GM23338 (cell line): ENCODE data around the gene PRRC2A. TPM values are rescaled to one million over a fixed set of nuclear protein-coding genes. Genes with fewer than 3 reads are reported as not detected.

ENCODE experiments used
- ATAC-seq: fragments of 200-7000 bp; cut with Tn5 transposase; 3 replicates; pipeline ENCODE4 v1.9.1; 2020
- DNase-seq: peaks from one replicate; pipeline ENCODE4 v3.0.0-alpha.2; 2015; ENCODE audit warnings: low spot score
- H2AFZ ChIP-seq: fragments of 200-600 bp; sonication (generic); 2 replicates; pipeline ENCODE4 v1.8.0; 2016; ENCODE audit warnings: antibody characterized with exemption, mild to moderate bottlenecking, moderate library complexity
- H3F3A ChIP-seq: fragments of 200-600 bp; sonication (generic); replicated peaks from 2 replicates; pipeline ENCODE4 v1.8.0; 2017; ENCODE audit warnings: antibody characterized with exemption, mixed run types, low read depth
- H3K27ac ChIP-seq: fragments of 200-600 bp; sonication (generic); 2 replicates; pipeline ENCODE4 v1.6.1; 2016; ENCODE audit warnings: low read depth
- H3K27me3 ChIP-seq: fragments of 200-600 bp; sonication (generic); 2 replicates; pipeline ENCODE4 v1.8.0; 2016; ENCODE audit warnings: mild to moderate bottlenecking, mixed run types, moderate library complexity; ENCODE audit not compliant: insufficient read depth
- H3K36me3 ChIP-seq: fragments of 200-600 bp; sonication (generic); 2 replicates; pipeline ENCODE4 v1.8.0; 2016; ENCODE audit warnings: mild to moderate bottlenecking; ENCODE audit not compliant: insufficient read depth
- H3K4me1 ChIP-seq: fragments of 200-600 bp; sonication (generic); 2 replicates; pipeline ENCODE4 v1.8.0; 2016; ENCODE audit warnings: mild to moderate bottlenecking, moderate library complexity; ENCODE audit not compliant: insufficient read depth
- H3K4me2 ChIP-seq: fragments of 200-600 bp; sonication (generic); 2 replicates; pipeline ENCODE4 v1.7.1; 2017; ENCODE audit warnings: mixed run types
- H3K4me3 ChIP-seq: fragments of 200-600 bp; sonication (generic); 2 replicates; pipeline ENCODE4 v1.6.1; 2016; ENCODE audit warnings: mixed run types
- H3K79me2 ChIP-seq: fragments of 200-600 bp; sonication (generic); replicated peaks from 2 replicates; pipeline ENCODE4 v1.8.0; 2017; ENCODE audit warnings: mild to moderate bottlenecking; ENCODE audit not compliant: insufficient read depth
- H3K9me2 ChIP-seq: fragments of 200-600 bp; sonication (generic); 2 replicates; pipeline ENCODE4 v1.8.0; 2017; ENCODE audit not compliant: insufficient read depth
- H4K20me1 ChIP-seq: fragments of 200-600 bp; sonication (generic); replicated peaks from 2 replicates; pipeline ENCODE4 v1.8.0; 2017; ENCODE audit warnings: mild to moderate bottlenecking; ENCODE audit not compliant: insufficient read depth
- H3K27ac Mint-ChIP-seq: 2 replicates; pipeline ENCODE4 v1.8.0; 2020; ENCODE audit warnings: inconsistent platforms, mild to moderate bottlenecking, moderate library complexity, mixed read lengths
- H3K27me3 Mint-ChIP-seq: 3 replicates; pipeline ENCODE4 v1.8.0; 2022; ENCODE audit warnings: low read depth, mild to moderate bottlenecking, moderate library complexity, mixed read lengths, inconsistent platforms; ENCODE audit not compliant: insufficient read depth, poor library complexity
- H3K36me3 Mint-ChIP-seq: 3 replicates; pipeline ENCODE4 v1.8.0; 2021; ENCODE audit warnings: low read depth, mild to moderate bottlenecking, inconsistent platforms, moderate library complexity, mixed read lengths
- H3K4me1 Mint-ChIP-seq: 3 replicates; pipeline ENCODE4 v1.8.0; 2020; ENCODE audit warnings: mild to moderate bottlenecking, inconsistent platforms, mixed read lengths
- H3K4me3 Mint-ChIP-seq: 3 replicates; pipeline ENCODE4 v1.8.0; 2021; ENCODE audit warnings: moderate library complexity, mild to moderate bottlenecking, inconsistent platforms, mixed read lengths
- H3K9me3 Mint-ChIP-seq: 3 replicates; pipeline ENCODE4 v1.8.0; 2020; ENCODE audit warnings: moderate library complexity, mild to moderate bottlenecking, inconsistent platforms, mixed read lengths
- CREB1 ChIP-seq: fragments of 250-450 bp; sonication (Bioruptor Pico); IDR thresholded peaks from 2 replicates; pipeline ENCODE4 v1.5.0; 2020; ENCODE audit warnings: low read depth, mild to moderate bottlenecking, moderate library complexity
- EZH2 ChIP-seq: fragments of 200-600 bp; sonication (generic); IDR thresholded peaks from one replicate; pipeline ENCODE4 v1.8.0; 2017; ENCODE audit warnings: antibody characterized with exemption, mild to moderate bottlenecking, low read depth; ENCODE audit not compliant: unreplicated experiment
- EZH2phosphoT487 ChIP-seq: fragments of 200-600 bp; sonication (generic); IDR thresholded peaks from one replicate; pipeline ENCODE4 v1.8.1; 2018; ENCODE audit warnings: antibody characterized with exemption; ENCODE audit not compliant: unreplicated experiment
- JUNB ChIP-seq: IDR thresholded peaks from one replicate; pipeline ENCODE4 v1.6.1; 2016; ENCODE audit warnings: antibody characterized with exemption; ENCODE audit not compliant: unreplicated experiment
- NANOG ChIP-seq: IDR thresholded peaks from 2 replicates; pipeline ENCODE4 v1.6.1; 2016; ENCODE audit warnings: antibody characterized with exemption, borderline replicate concordance
- POLR2AphosphoS5 ChIP-seq: IDR thresholded peaks from 2 replicates; pipeline ENCODE4 v1.6.1; 2016; ENCODE audit warnings: antibody characterized with exemption, low read depth
- STAT1 ChIP-seq: IDR thresholded peaks from one replicate; pipeline ENCODE4 v1.6.1; 2016; ENCODE audit warnings: antibody characterized with exemption; ENCODE audit not compliant: unreplicated experiment
- ZNF114 ChIP-seq: fragments of 250-450 bp; sonication (Bioruptor Pico); IDR thresholded peaks from 2 replicates; pipeline ENCODE4 v1.5.0; 2020; ENCODE audit warnings: mild to moderate bottlenecking, moderate library complexity
- polyA plus RNA-seq: library from polyadenylated mRNA; unstranded; fragments of >200 nt; fragmentation: Nextera tagmentation; extraction: Ambion mirVana; gene quantifications from 2 replicates; pipeline ENCODE4 v1.2.1, GENCODE V29; 2016
- total RNA-seq: library from RNA; depleted of rRNA; stranded (reverse); fragments of >200 nt; shearing (Covaris generic); gene quantifications from 2 replicates; pipeline ENCODE4 v1.2.3, GENCODE V29; 2014
- TF ChIP-seq, protein P1 (sequence below), 2 experiments: fragments of 200-600 bp in 1 of 2; sonication (generic) in 1 of 2; conservative IDR thresholded peaks; 2 replicates each; pipeline versions ENCODE4 v1.5.1 to v1.6.1; 2016 to 2017; ENCODE audit warnings: antibody characterized with exemption in 2 of 2, low read depth in 2 of 2, mild to moderate bottlenecking in 2 of 2, moderate library complexity in 1 of 2
- TF ChIP-seq, protein P2 (sequence below): IDR thresholded peaks from one replicate; pipeline ENCODE4 v1.6.1; 2018; ENCODE audit warnings: antibody characterized with exemption; ENCODE audit not compliant: unreplicated experiment
- TF ChIP-seq, protein P3 (sequence below): IDR thresholded peaks from 2 replicates; pipeline ENCODE4 v1.6.1; 2016; ENCODE audit warnings: antibody characterized with exemption

The PRRC2A gene
- total and polyA plus RNA-seq, 2 experiments from 2014 or later = 213 to 273 TPM

DNA sequence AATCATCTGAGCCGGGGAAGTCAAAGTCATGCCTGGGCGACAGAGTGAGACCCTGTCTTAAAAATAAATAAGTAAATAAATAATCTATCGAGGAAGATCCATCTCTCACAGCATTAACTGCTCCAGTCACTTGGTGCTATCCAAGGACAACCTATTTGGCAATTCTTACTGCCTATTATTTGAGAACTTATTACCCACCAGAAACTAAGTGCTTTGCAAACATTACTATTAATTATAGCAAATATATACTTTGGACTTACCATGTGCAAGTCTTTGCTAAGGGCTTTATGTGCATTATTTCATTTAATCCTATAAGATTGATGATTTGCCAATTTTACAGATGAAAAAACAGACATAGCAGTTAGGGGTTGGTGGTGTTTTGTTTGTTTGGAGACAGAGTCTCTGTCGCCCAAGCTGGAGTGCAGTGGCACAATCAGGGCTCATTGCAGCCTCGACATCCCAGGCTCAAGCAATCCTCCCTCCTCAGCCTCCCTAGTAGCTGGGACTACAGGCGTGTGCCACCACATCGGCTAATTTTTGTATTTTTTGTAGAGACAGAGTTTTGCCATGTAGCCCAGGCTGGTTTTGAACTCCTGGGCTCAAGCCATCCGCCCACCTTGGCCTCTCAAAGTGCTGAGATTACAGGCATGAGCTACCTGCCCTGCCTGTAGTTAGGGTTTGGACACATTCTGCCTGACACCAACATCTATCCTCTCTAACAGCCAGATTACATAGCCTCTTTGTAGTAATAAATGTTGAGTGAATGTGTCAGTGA is 34.2 kb downstream of the PRRC2A start:
- H3F3A ChIP-seq = peaks cover 18% of the 10 kb centered on the region
- H3K27me3 ChIP-seq = no peaks in the 10 kb centered on the region
- TF ChIP-seq, protein P1, sequence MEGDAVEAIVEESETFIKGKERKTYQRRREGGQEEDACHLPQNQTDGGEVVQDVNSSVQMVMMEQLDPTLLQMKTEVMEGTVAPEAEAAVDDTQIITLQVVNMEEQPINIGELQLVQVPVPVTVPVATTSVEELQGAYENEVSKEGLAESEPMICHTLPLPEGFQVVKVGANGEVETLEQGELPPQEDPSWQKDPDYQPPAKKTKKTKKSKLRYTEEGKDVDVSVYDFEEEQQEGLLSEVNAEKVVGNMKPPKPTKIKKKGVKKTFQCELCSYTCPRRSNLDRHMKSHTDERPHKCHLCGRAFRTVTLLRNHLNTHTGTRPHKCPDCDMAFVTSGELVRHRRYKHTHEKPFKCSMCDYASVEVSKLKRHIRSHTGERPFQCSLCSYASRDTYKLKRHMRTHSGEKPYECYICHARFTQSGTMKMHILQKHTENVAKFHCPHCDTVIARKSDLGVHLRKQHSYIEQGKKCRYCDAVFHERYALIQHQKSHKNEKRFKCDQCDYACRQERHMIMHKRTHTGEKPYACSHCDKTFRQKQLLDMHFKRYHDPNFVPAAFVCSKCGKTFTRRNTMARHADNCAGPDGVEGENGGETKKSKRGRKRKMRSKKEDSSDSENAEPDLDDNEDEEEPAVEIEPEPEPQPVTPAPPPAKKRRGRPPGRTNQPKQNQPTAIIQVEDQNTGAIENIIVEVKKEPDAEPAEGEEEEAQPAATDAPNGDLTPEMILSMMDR (conservative IDR thresholded peaks at IDR 0.05; ENCODE audit: low read depth in 2 of 2) = no peak
- TF ChIP-seq JUNB = no peak
- H3K4me2 ChIP-seq = no peak overlapping the region
- H3K36me3 ChIP-seq = peaks cover 11% of the 10 kb centered on the region; the same call in 1 of the 2 replicates
- Mint-ChIP-seq H3K9me3 (no peaks in the 10 kb centered on the region), H3K4me1 (peaks cover 34% of the 10 kb centered on the region; the same call in 2 of the 3 replicates), H3K27me3 (peaks cover 24% of the 10 kb centered on the region), H3K36me3 (peaks cover 24% of the 10 kb centered on the region), H3K4me3 (peak overlapping the region; percentile 45; the same call in 2 of the 3 replicates), H3K27ac (no peak overlapping the region)
- H3K27ac ChIP-seq = peak overlapping the region; percentile 96; the same call in 1 of the 2 replicates
- H3K4me1 ChIP-seq = peaks cover 14% of the 10 kb centered on the region
- ATAC-seq (no peak), DNase-seq (no peak)
- peaks cover 12% of the 10 kb centered on the region; the same call in 1 of the 2 replicates for H4K20me1 ChIP-seq
- H3K9me2 ChIP-seq = no peaks in the 10 kb centered on the region
- H3K4me3 ChIP-seq = no peak overlapping the region
- no peak overlapping the region for H2AFZ ChIP-seq
- peaks cover 38% of the 10 kb centered on the region for H3K79me2 ChIP-seq

DNA sequence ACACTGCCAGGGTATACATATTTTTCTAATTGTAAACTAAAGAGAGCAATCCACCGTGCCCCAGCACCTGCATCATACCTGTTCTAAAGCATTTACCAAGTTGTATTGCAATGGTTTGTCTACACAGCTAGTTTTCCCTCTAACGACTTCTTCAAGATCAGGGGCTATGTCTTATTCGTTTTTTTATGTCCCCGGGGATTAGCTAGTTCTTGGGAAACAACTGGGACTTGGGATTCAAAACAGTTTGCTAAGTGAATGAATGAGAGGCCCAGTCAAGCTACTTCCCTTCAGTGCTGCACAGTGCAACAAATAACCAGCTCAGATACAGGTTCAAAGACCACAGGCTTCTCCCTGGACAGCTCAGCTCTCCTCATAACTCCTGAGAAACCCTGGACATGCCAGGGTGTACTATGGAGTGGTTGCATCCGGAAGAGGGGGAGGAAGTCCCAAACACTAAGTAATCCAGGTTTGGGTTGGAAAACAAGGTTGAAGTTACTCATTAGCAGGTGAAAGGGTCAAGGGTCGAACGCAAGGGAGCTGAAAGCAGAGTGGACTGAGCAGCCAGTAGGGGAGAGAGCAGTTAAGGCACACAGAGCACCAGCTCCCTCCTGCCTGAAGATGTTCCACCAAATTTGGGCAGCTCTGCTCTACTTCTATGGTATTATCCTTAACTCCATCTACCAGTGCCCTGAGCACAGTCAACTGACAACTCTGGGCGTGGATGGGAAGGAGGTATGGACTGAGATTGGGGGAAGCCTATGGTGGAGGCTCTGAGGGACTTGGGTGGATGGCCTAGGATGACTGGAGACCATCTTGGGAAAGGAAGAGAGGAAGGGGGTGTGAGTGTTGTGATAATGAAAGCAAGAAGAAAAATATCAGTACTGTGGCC is 35.1 kb downstream of the PRRC2A start, which contains the start of gene APOM:
APOM (plus strand) TSS at position 546 of the 889 bp plus-strand sequence; CDS start at position 619, 73 bp downstream.
- H3K27me3 Mint-ChIP-seq = peaks cover 30% of the 10 kb centered on the region
- H3K9me3 Mint-ChIP-seq = no peaks in the 10 kb centered on the region
- peaks cover 20% of the 10 kb centered on the region for H3K36me3 Mint-ChIP-seq
- Histone ChIP-seq H3K4me3 (no peak within 1 kb of the TSS), H3K27me3 (no peaks in the 10 kb centered on the region), H3K9me2 (no peaks in the 10 kb centered on the region), H3K4me2 (no peak within 1 kb of the TSS), H3K27ac (no peak within 1 kb of the TSS), H3K79me2 (peaks cover 37% of the 10 kb centered on the region), H3K4me1 (peaks cover 17% of the 10 kb centered on the region), H3F3A (peaks cover 21% of the 10 kb centered on the region), H3K36me3 (peaks cover 4% of the 10 kb centered on the region; the same call in 1 of the 2 replicates), H4K20me1 (peaks cover 6% of the 10 kb centered on the region; the same call in 1 of the 2 replicates), H2AFZ (no peak within 1 kb of the TSS)
- DNase-seq (no peak), ATAC-seq (no peak)
- no peak within 1 kb of the TSS; the same call in 2 of the 3 replicates for H3K4me3 Mint-ChIP-seq
- H3K4me1 Mint-ChIP-seq = peaks cover 35% of the 10 kb centered on the region; the same call in 2 of the 3 replicates
- no peak within 1 kb of the TSS for H3K27ac Mint-ChIP-seq
- no peak for TF ChIP-seq NANOG
- TF ChIP-seq, protein P2, sequence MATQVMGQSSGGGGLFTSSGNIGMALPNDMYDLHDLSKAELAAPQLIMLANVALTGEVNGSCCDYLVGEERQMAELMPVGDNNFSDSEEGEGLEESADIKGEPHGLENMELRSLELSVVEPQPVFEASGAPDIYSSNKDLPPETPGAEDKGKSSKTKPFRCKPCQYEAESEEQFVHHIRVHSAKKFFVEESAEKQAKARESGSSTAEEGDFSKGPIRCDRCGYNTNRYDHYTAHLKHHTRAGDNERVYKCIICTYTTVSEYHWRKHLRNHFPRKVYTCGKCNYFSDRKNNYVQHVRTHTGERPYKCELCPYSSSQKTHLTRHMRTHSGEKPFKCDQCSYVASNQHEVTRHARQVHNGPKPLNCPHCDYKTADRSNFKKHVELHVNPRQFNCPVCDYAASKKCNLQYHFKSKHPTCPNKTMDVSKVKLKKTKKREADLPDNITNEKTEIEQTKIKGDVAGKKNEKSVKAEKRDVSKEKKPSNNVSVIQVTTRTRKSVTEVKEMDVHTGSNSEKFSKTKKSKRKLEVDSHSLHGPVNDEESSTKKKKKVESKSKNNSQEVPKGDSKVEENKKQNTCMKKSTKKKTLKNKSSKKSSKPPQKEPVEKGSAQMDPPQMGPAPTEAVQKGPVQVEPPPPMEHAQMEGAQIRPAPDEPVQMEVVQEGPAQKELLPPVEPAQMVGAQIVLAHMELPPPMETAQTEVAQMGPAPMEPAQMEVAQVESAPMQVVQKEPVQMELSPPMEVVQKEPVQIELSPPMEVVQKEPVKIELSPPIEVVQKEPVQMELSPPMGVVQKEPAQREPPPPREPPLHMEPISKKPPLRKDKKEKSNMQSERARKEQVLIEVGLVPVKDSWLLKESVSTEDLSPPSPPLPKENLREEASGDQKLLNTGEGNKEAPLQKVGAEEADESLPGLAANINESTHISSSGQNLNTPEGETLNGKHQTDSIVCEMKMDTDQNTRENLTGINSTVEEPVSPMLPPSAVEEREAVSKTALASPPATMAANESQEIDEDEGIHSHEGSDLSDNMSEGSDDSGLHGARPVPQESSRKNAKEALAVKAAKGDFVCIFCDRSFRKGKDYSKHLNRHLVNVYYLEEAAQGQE = no peak
- no peak for TF ChIP-seq STAT1
- TF ChIP-seq CREB1 (CRISPR knock-in tag) = no peak
- TF ChIP-seq JUNB = no peak
- TF ChIP-seq EZH2phosphoT487 = no peak
- TF ChIP-seq POLR2AphosphoS5 = no peak
- TF ChIP-seq, protein P3, sequence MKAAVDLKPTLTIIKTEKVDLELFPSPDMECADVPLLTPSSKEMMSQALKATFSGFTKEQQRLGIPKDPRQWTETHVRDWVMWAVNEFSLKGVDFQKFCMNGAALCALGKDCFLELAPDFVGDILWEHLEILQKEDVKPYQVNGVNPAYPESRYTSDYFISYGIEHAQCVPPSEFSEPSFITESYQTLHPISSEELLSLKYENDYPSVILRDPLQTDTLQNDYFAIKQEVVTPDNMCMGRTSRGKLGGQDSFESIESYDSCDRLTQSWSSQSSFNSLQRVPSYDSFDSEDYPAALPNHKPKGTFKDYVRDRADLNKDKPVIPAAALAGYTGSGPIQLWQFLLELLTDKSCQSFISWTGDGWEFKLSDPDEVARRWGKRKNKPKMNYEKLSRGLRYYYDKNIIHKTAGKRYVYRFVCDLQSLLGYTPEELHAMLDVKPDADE = no peak
- no peak for TF ChIP-seq EZH2
- TF ChIP-seq, protein P1 (conservative IDR thresholded peaks at IDR 0.05; ENCODE audit: low read depth in 2 of 2) = no peak
- TF ChIP-seq ZNF114 = no peak
